Activated naive CD8-positive, alpha-beta T cell treated with anti-CD3 and anti-CD28 coated beads for 36 hours (primary cell): ENCODE measurements around the gene EPHA10. TPM values are rescaled to one million over a fixed set of nuclear protein-coding genes. Genes with fewer than 3 reads are reported as not detected.
"Not testable (repeated sequence)": the region's sequence is repeated elsewhere in the genome, so short reads cannot be mapped to it uniquely, and the experiment has no call there.

Source experiments
- DNase-seq: peaks from one replicate; pipeline ENCODE4 v3.0.0; 2021
- H3K27ac Mint-ChIP-seq: one replicate; pipeline ENCODE4 v1.8.0; 2022; ENCODE audit warnings: mild to moderate bottlenecking, moderate library complexity, mixed read lengths
- H3K27me3 Mint-ChIP-seq: one replicate; pipeline ENCODE4 v1.8.0; 2022; ENCODE audit warnings: mild to moderate bottlenecking, mixed read lengths
- H3K36me3 Mint-ChIP-seq: one replicate; pipeline ENCODE4 v1.8.0; 2021; ENCODE audit warnings: mild to moderate bottlenecking, mixed read lengths
- H3K4me1 Mint-ChIP-seq: one replicate; pipeline ENCODE4 v1.8.0; 2021; ENCODE audit warnings: mixed read lengths
- H3K4me3 Mint-ChIP-seq: one replicate; pipeline ENCODE4 v1.8.0; 2022; ENCODE audit warnings: mild to moderate bottlenecking, moderate library complexity, mixed read lengths
- H3K9me3 Mint-ChIP-seq: one replicate; pipeline ENCODE4 v1.8.0; 2022; ENCODE audit warnings: mixed read lengths
- total RNA-seq, 2 experiments: library from RNA; stranded (reverse); gene quantifications; one replicate each; pipeline ENCODE4 v1.2.3, GENCODE V29; 2021

EPHA10 gene
- total RNA-seq, 2 experiments from 2014 or later = not detected

- H3K4me3 Mint-ChIP-seq = no peak overlapping the region
- H3K9me3 Mint-ChIP-seq = no peaks in the 10 kb centered on the region
- peaks cover 18% of the 10 kb centered on the region for H3K4me1 Mint-ChIP-seq
- no peak overlapping the region for H3K27ac Mint-ChIP-seq
- H3K27me3 Mint-ChIP-seq = peaks cover 48% of the 10 kb centered on the region
- peak; percentile 33 for DNase-seq
- no peaks in the 10 kb centered on the region for H3K36me3 Mint-ChIP-seq
Observed at GRCh38 chr1:37755290-37755689, 9.6 kb downstream of the EPHA10 start.

GRCh38 chr1:37753473-37754321 lies 11.2 kb downstream of the EPHA10 start:
- H3K36me3 Mint-ChIP-seq = no peaks in the 10 kb centered on the region
- H3K4me3 Mint-ChIP-seq = peak overlapping the region; percentile 43
- no peak overlapping the region for H3K27ac Mint-ChIP-seq
- peaks cover 62% of the 10 kb centered on the region for H3K27me3 Mint-ChIP-seq
- no peaks in the 10 kb centered on the region for H3K9me3 Mint-ChIP-seq
- DNase-seq = no peak
- H3K4me1 Mint-ChIP-seq = peaks cover 18% of the 10 kb centered on the region

GRCh38 chr1:37752583-37753471 lies 12.1 kb downstream of the EPHA10 start:
- no peaks in the 10 kb centered on the region for H3K36me3 Mint-ChIP-seq
- no peaks in the 10 kb centered on the region for H3K9me3 Mint-ChIP-seq
- peak; percentile 19 for DNase-seq
- H3K27ac Mint-ChIP-seq = no peak overlapping the region
- H3K27me3 Mint-ChIP-seq = peaks cover 67% of the 10 kb centered on the region
- peaks cover 18% of the 10 kb centered on the region for H3K4me1 Mint-ChIP-seq
- H3K4me3 Mint-ChIP-seq = peak overlapping the region; percentile 43

DNA sequence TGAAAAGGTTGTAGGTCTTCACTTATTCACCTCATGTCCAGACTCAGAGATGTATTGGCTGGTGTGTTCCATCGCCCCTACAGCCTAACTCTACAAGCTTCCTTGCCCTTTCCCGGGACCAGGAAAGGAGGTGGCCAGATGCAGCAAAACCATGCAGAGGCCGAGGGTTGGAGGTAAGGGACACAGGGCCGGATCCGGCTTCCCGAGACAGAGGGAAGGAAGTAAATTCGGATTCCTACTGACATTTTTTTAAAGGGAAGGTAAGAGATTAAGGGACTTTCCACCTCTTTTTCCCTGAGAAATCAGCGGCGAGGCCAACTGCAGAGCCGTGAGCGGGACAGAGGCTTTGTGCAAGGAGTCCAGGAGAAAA lies 12.7 kb downstream of the EPHA10 start:
- peaks cover 67% of the 10 kb centered on the region for H3K27me3 Mint-ChIP-seq
- no peaks in the 10 kb centered on the region for H3K36me3 Mint-ChIP-seq
- DNase-seq = no peak
- no peak overlapping the region for H3K27ac Mint-ChIP-seq
- H3K4me3 Mint-ChIP-seq = peak overlapping the region; percentile 34
- peaks cover 18% of the 10 kb centered on the region for H3K4me1 Mint-ChIP-seq
- no peaks in the 10 kb centered on the region for H3K9me3 Mint-ChIP-seq

GRCh38 chr1:37748565-37748964 lies 16.4 kb downstream of the EPHA10 start:
- DNase-seq = no peak
- Mint-ChIP-seq H3K27me3 (peaks cover 62% of the 10 kb centered on the region), H3K4me1 (peaks cover 8% of the 10 kb centered on the region), H3K4me3 (no peak overlapping the region), H3K9me3 (peaks cover 3% of the 10 kb centered on the region), H3K36me3 (no peaks in the 10 kb centered on the region), H3K27ac (no peak overlapping the region)

DNA sequence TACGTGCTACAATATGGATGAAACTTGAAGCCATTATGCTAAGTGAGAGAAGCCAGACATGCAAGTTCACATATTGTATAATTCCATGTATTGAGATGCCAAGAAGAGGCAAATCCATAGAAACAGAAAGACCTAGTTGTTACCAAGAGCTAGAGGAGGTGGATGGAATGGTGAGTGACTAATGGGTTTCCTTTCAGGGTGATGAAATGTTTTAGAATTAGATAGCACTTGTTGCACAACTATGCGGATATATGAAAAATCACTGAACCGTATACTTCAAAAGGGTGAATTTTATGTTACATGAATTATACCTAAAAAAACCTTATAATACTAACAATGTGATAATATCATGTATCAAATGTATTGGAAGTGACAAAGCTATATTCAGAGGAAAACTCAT lies 18.1 kb downstream of the EPHA10 start:
- Mint-ChIP-seq H3K9me3 (peaks cover 3% of the 10 kb centered on the region), H3K27me3 (peaks cover 61% of the 10 kb centered on the region), H3K4me1 (peaks cover under 1% of the 10 kb centered on the region), H3K27ac (no peak overlapping the region), H3K4me3 (no peak overlapping the region), H3K36me3 (no peaks in the 10 kb centered on the region)
- no peak for DNase-seq

DNA sequence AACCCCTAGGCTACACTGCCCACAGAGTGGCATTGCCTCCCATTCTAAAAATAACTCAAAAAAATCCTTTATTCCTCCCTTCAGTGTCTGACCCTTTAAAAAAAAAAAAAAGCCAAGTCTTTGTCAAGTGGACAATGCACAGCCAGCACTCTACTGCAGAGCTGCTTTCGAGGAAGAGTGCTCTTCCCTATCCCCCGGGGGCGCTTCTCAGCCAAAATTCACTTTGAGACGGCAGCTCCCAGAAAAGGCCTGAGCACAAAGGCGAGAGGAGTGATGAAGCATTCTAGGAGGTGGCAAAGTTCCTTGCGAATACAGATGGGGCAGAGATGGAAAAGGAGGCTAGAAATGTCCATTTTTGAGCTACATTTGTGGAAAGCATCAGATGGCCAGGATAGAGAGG lies 23.3 kb downstream of the EPHA10 start:
- Mint-ChIP-seq H3K27ac (no peak overlapping the region), H3K9me3 (peaks cover 1% of the 10 kb centered on the region), H3K27me3 (peaks cover 49% of the 10 kb centered on the region), H3K4me1 (no peaks in the 10 kb centered on the region), H3K4me3 (no peak overlapping the region), H3K36me3 (no peaks in the 10 kb centered on the region)
- DNase-seq = no peak

DNA sequence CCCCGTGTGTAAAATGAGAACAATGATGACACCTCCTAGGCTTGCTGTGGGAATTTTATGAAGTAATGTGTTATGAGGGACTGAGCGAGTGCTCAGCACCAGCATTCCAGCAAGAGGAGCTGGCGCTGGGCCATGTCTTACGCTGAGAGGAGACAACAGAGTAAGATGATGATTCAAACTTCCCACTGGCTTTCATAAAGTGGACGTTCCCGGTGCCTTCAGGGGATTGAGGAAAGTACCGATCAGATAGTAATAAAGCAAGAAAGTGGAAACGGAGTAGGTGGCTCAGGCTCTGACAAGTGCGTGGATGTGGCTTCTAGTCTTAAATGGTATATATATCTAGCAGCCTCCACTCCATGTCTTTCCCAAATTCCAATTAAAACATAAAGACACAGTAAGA lies 23.8 kb downstream of the EPHA10 start:
- peaks cover 48% of the 10 kb centered on the region for H3K27me3 Mint-ChIP-seq
- no peaks in the 10 kb centered on the region for H3K4me1 Mint-ChIP-seq
- H3K27ac Mint-ChIP-seq = no peak overlapping the region
- no peaks in the 10 kb centered on the region for H3K36me3 Mint-ChIP-seq
- no peak overlapping the region for H3K4me3 Mint-ChIP-seq
- H3K9me3 Mint-ChIP-seq = no peaks in the 10 kb centered on the region
- DNase-seq = no peak

DNA sequence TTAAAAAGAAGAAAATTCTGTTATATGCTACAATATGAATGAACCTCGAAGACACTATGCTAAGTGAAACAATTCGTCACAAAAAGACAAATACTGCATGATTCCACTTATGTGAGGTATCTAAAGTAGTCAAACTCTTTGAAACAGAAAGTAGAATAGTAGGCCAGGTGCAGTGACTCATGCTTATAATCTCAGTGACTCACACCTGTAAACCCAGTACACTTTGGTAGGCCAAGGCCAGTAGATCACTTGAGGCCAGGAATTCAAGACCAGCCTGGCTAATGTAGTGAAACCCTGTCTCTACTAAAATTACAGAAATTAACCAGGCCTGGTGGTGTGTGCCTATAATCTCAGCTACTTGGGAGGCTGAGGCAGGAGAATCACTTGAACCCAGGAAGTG lies 25.7 kb downstream of the EPHA10 start:
- H3K27me3 Mint-ChIP-seq = peaks cover 58% of the 10 kb centered on the region
- peaks cover 2% of the 10 kb centered on the region for H3K4me1 Mint-ChIP-seq
- no peak overlapping the region for H3K27ac Mint-ChIP-seq
- no peaks in the 10 kb centered on the region for H3K9me3 Mint-ChIP-seq
- H3K36me3 Mint-ChIP-seq = no peaks in the 10 kb centered on the region
- no peak overlapping the region for H3K4me3 Mint-ChIP-seq
- DNase-seq = no peak

- H3K4me3 Mint-ChIP-seq, H3K9me3 Mint-ChIP-seq, H3K4me1 Mint-ChIP-seq, H3K27ac Mint-ChIP-seq, H3K36me3 Mint-ChIP-seq, DNase-seq: not testable (repeated sequence)
- peaks cover 62% of the 10 kb centered on the region for H3K27me3 Mint-ChIP-seq
Observed at GRCh38 chr1:37738619-37739018, 26.3 kb downstream of the EPHA10 start.

- not testable (repeated sequence) for H3K4me1 Mint-ChIP-seq, H3K9me3 Mint-ChIP-seq, H3K27ac Mint-ChIP-seq
Observed at GRCh38 chr1:37737975-37738374, 26.9 kb downstream of the EPHA10 start.

GRCh38 chr1:37734629-37735591 lies 30.0 kb downstream of the EPHA10 start:
- Mint-ChIP-seq H3K4me1 (peaks cover 2% of the 10 kb centered on the region), H3K27ac (no peak overlapping the region), H3K36me3 (no peaks in the 10 kb centered on the region), H3K9me3 (no peaks in the 10 kb centered on the region), H3K27me3 (peaks cover 53% of the 10 kb centered on the region), H3K4me3 (no peak overlapping the region)
- no peak for DNase-seq

More at GRCh38 chr1:37737975-37738374, 26.9 kb downstream of the EPHA10 start:
- peaks cover 64% of the 10 kb centered on the region for H3K27me3 Mint-ChIP-seq
- not testable (repeated sequence) for H3K36me3 Mint-ChIP-seq, H3K4me3 Mint-ChIP-seq, DNase-seq

GRCh38 chr1:37732111-37732780 lies 32.7 kb downstream of the EPHA10 start:
- no peak for DNase-seq
- Mint-ChIP-seq H3K9me3 (no peaks in the 10 kb centered on the region), H3K36me3 (no peaks in the 10 kb centered on the region), H3K27ac (no peak overlapping the region), H3K4me1 (peaks cover 2% of the 10 kb centered on the region), H3K27me3 (peaks cover 56% of the 10 kb centered on the region), H3K4me3 (no peak overlapping the region)

- DNase-seq = no peak
- no peaks in the 10 kb centered on the region for H3K36me3 Mint-ChIP-seq
- H3K4me1 Mint-ChIP-seq = peaks cover 2% of the 10 kb centered on the region
- no peak overlapping the region for H3K27ac Mint-ChIP-seq
- no peak overlapping the region for H3K4me3 Mint-ChIP-seq
- no peaks in the 10 kb centered on the region for H3K9me3 Mint-ChIP-seq
- peaks cover 53% of the 10 kb centered on the region for H3K27me3 Mint-ChIP-seq
Observed at GRCh38 chr1:37731312-37732019, 33.5 kb downstream of the EPHA10 start.
